ENCODE data around the gene FAM120B. TPM values are rescaled to one million over a fixed set of nuclear protein-coding genes. Genes with fewer than 3 reads are reported as not detected.
A peak's percentile ranks its signal among the peaks of the same experiment; 100 is the strongest.

Gene FAM120B
- polyA plus RNA-seq, 2 donors: 6.4 to 8.7 TPM

- Histone ChIP-seq H3K27ac (ENCODE audit: low read depth in 2 of 2, low read length in 1 of 2) (no peak overlapping the region), H3K27me3 (ENCODE audit: control insufficient read depth in 1 of 2, insufficient read depth in 2 of 2, low read length in 2 of 2) (peaks cover 0 to 11% of the 10 kb centered on the region in 2 donors), H3K4me3 (ENCODE audit: low read depth in 1 of 2, low read length in 2 of 2) (peak overlapping the region in 1 of 2 donors; percentile 47), H3K36me3 (ENCODE audit: control insufficient read depth in 2 of 2, insufficient read depth in 2 of 2, low read length in 1 of 2) (no peaks in the 10 kb centered on the region), H3K9me3 (ENCODE audit: control insufficient read depth in 2 of 2, insufficient read depth in 1 of 2, low read depth in 1 of 2, low read length in 1 of 2) (peaks cover 0 to 2% of the 10 kb centered on the region in 2 donors), H3K4me1 (ENCODE audit: control insufficient read depth in 2 of 2, insufficient read depth in 2 of 2, low read length in 1 of 2) (peaks cover 0 to 12% of the 10 kb centered on the region in 2 donors)
- WGBS, 2 donors: 18 to 29% methylated on average over 67 of the region's 67 CpGs
These were observed 9.6 kb upstream of the FAM120B start for GRCh38 chr6:170296746-170297575.

- 49 to 62% methylated on average over 11 of the region's 11 CpGs for WGBS, 2 donors
- Histone ChIP-seq H3K27ac (ENCODE audit: low read depth in 2 of 2, low read length in 1 of 2) (no peak overlapping the region), H3K4me3 (ENCODE audit: low read depth in 1 of 2, low read length in 2 of 2) (no peak overlapping the region), H3K4me1 (ENCODE audit: control insufficient read depth in 2 of 2, insufficient read depth in 2 of 2, low read length in 1 of 2) (peaks cover 0 to 8% of the 10 kb centered on the region in 2 donors), H3K36me3 (ENCODE audit: control insufficient read depth in 2 of 2, insufficient read depth in 2 of 2, low read length in 1 of 2) (no peaks in the 10 kb centered on the region), H3K9me3 (ENCODE audit: control insufficient read depth in 2 of 2, insufficient read depth in 1 of 2, low read depth in 1 of 2, low read length in 1 of 2) (peaks cover 0 to 2% of the 10 kb centered on the region in 2 donors), H3K27me3 (ENCODE audit: control insufficient read depth in 1 of 2, insufficient read depth in 2 of 2, low read length in 2 of 2) (peaks cover 0 to 11% of the 10 kb centered on the region in 2 donors)
These were observed 8.8 kb upstream of the FAM120B start for GRCh38 chr6:170297576-170298330.

GRCh38 chr6:170298688-170299087, 7.9 kb upstream of the FAM120B start:
- Histone ChIP-seq H3K27ac (ENCODE audit: low read depth in 2 of 2, low read length in 1 of 2) (no peak overlapping the region), H3K4me1 (ENCODE audit: control insufficient read depth in 2 of 2, insufficient read depth in 2 of 2, low read length in 1 of 2) (peaks cover 0 to 8% of the 10 kb centered on the region in 2 donors), H3K9me3 (ENCODE audit: control insufficient read depth in 2 of 2, insufficient read depth in 1 of 2, low read depth in 1 of 2, low read length in 1 of 2) (peaks cover 0 to 2% of the 10 kb centered on the region in 2 donors), H3K27me3 (ENCODE audit: control insufficient read depth in 1 of 2, insufficient read depth in 2 of 2, low read length in 2 of 2) (peaks cover 0 to 11% of the 10 kb centered on the region in 2 donors), H3K36me3 (ENCODE audit: control insufficient read depth in 2 of 2, insufficient read depth in 2 of 2, low read length in 1 of 2) (no peaks in the 10 kb centered on the region), H3K4me3 (ENCODE audit: low read depth in 1 of 2, low read length in 2 of 2) (no peak overlapping the region)
- WGBS, 2 donors: 96 to 98% methylated on average over 1 of the region's 1 CpG

GRCh38 chr6:170301184-170301583, 5.4 kb upstream of the FAM120B start:
- WGBS, 2 donors: 93 to 94% methylated on average over 1 of the region's 1 CpG
- no peaks in the 10 kb centered on the region for H3K36me3 ChIP-seq (ENCODE audit: control insufficient read depth in 2 of 2, insufficient read depth in 2 of 2, low read length in 1 of 2)
- no peak overlapping the region for H3K4me3 ChIP-seq (ENCODE audit: low read depth in 1 of 2, low read length in 2 of 2)
- no peak overlapping the region for H3K27ac ChIP-seq (ENCODE audit: low read depth in 2 of 2, low read length in 1 of 2)
- H3K9me3 ChIP-seq (ENCODE audit: control insufficient read depth in 2 of 2, insufficient read depth in 1 of 2, low read depth in 1 of 2, low read length in 1 of 2): peaks cover 0 to under 1% of the 10 kb centered on the region in 2 donors
- peaks cover 0 to 7% of the 10 kb centered on the region in 2 donors for H3K4me1 ChIP-seq (ENCODE audit: control insufficient read depth in 2 of 2, insufficient read depth in 2 of 2, low read length in 1 of 2)
- peaks cover 0 to 5% of the 10 kb centered on the region in 2 donors for H3K27me3 ChIP-seq (ENCODE audit: control insufficient read depth in 1 of 2, insufficient read depth in 2 of 2, low read length in 2 of 2)

GRCh38 chr6:170305805-170306323, 694 bp upstream of the FAM120B start:
- H3K27me3 ChIP-seq (ENCODE audit: control insufficient read depth in 1 of 2, insufficient read depth in 2 of 2, low read length in 2 of 2): no peaks in the 10 kb centered on the region
- WGBS, 2 donors: 11% methylated on average over 29 of the region's 29 CpGs
- H3K36me3 ChIP-seq (ENCODE audit: control insufficient read depth in 2 of 2, insufficient read depth in 2 of 2, low read length in 1 of 2): no peaks in the 10 kb centered on the region
- H3K4me1 ChIP-seq (ENCODE audit: control insufficient read depth in 2 of 2, insufficient read depth in 2 of 2, low read length in 1 of 2): peaks cover 0 to 11% of the 10 kb centered on the region in 2 donors
- H3K4me3 ChIP-seq (ENCODE audit: low read depth in 1 of 2, low read length in 2 of 2): peak overlapping the region; percentile 87 to 94
- no peaks in the 10 kb centered on the region for H3K9me3 ChIP-seq (ENCODE audit: control insufficient read depth in 2 of 2, insufficient read depth in 1 of 2, low read depth in 1 of 2, low read length in 1 of 2)
- peak overlapping the region; percentile 14 to 29 for H3K27ac ChIP-seq (ENCODE audit: low read depth in 2 of 2, low read length in 1 of 2)

GRCh38 chr6:170307080-170307545, 555 bp downstream of the FAM120B start:
- Histone ChIP-seq H3K4me3 (ENCODE audit: low read depth in 1 of 2, low read length in 2 of 2) (peak overlapping the region; percentile 87 to 94), H3K36me3 (ENCODE audit: control insufficient read depth in 2 of 2, insufficient read depth in 2 of 2, low read length in 1 of 2) (no peaks in the 10 kb centered on the region), H3K9me3 (ENCODE audit: control insufficient read depth in 2 of 2, insufficient read depth in 1 of 2, low read depth in 1 of 2, low read length in 1 of 2) (no peaks in the 10 kb centered on the region), H3K27ac (ENCODE audit: low read depth in 2 of 2, low read length in 1 of 2) (peak overlapping the region; percentile 64 to 94), H3K27me3 (ENCODE audit: control insufficient read depth in 1 of 2, insufficient read depth in 2 of 2, low read length in 2 of 2) (no peaks in the 10 kb centered on the region), H3K4me1 (ENCODE audit: control insufficient read depth in 2 of 2, insufficient read depth in 2 of 2, low read length in 1 of 2) (peaks cover 0 to 11% of the 10 kb centered on the region in 2 donors)
- 5 to 7% methylated on average over 15 of the region's 15 CpGs for WGBS, 2 donors

GRCh38 chr6:170308761-170309160, 2.2 kb downstream of the FAM120B start:
- no peaks in the 10 kb centered on the region for H3K36me3 ChIP-seq (ENCODE audit: control insufficient read depth in 2 of 2, insufficient read depth in 2 of 2, low read length in 1 of 2)
- H3K9me3 ChIP-seq (ENCODE audit: control insufficient read depth in 2 of 2, insufficient read depth in 1 of 2, low read depth in 1 of 2, low read length in 1 of 2): no peaks in the 10 kb centered on the region
- 67% methylated on average over 1 of the region's 1 CpG for WGBS, 2 donors
- no peak overlapping the region for H3K27ac ChIP-seq (ENCODE audit: low read depth in 2 of 2, low read length in 1 of 2)
- H3K4me1 ChIP-seq (ENCODE audit: control insufficient read depth in 2 of 2, insufficient read depth in 2 of 2, low read length in 1 of 2): peaks cover 0 to 11% of the 10 kb centered on the region in 2 donors
- no peaks in the 10 kb centered on the region for H3K27me3 ChIP-seq (ENCODE audit: control insufficient read depth in 1 of 2, insufficient read depth in 2 of 2, low read length in 2 of 2)
- no peak overlapping the region for H3K4me3 ChIP-seq (ENCODE audit: low read depth in 1 of 2, low read length in 2 of 2)

GRCh38 chr6:170311696-170312095, 5.1 kb downstream of the FAM120B start:
- no peak overlapping the region for H3K4me3 ChIP-seq (ENCODE audit: low read depth in 1 of 2, low read length in 2 of 2)
- H3K36me3 ChIP-seq (ENCODE audit: control insufficient read depth in 2 of 2, insufficient read depth in 2 of 2, low read length in 1 of 2): no peaks in the 10 kb centered on the region
- H3K9me3 ChIP-seq (ENCODE audit: control insufficient read depth in 2 of 2, insufficient read depth in 1 of 2, low read depth in 1 of 2, low read length in 1 of 2): no peaks in the 10 kb centered on the region
- H3K27me3 ChIP-seq (ENCODE audit: control insufficient read depth in 1 of 2, insufficient read depth in 2 of 2, low read length in 2 of 2): no peaks in the 10 kb centered on the region
- WGBS, 2 donors: 75 to 86% methylated on average over 5 of the region's 5 CpGs
- H3K27ac ChIP-seq (ENCODE audit: low read depth in 2 of 2, low read length in 1 of 2): no peak overlapping the region
- H3K4me1 ChIP-seq (ENCODE audit: control insufficient read depth in 2 of 2, insufficient read depth in 2 of 2, low read length in 1 of 2): peaks cover 0 to 6% of the 10 kb centered on the region in 2 donors

- H3K27ac ChIP-seq (ENCODE audit: low read depth in 2 of 2, low read length in 1 of 2): no peak overlapping the region
- no peaks in the 10 kb centered on the region for H3K9me3 ChIP-seq (ENCODE audit: control insufficient read depth in 2 of 2, insufficient read depth in 1 of 2, low read depth in 1 of 2, low read length in 1 of 2)
- no peaks in the 10 kb centered on the region for H3K36me3 ChIP-seq (ENCODE audit: control insufficient read depth in 2 of 2, insufficient read depth in 2 of 2, low read length in 1 of 2)
- H3K27me3 ChIP-seq (ENCODE audit: control insufficient read depth in 1 of 2, insufficient read depth in 2 of 2, low read length in 2 of 2): no peaks in the 10 kb centered on the region
- peaks cover 0 to 3% of the 10 kb centered on the region in 2 donors for H3K4me1 ChIP-seq (ENCODE audit: control insufficient read depth in 2 of 2, insufficient read depth in 2 of 2, low read length in 1 of 2)
- WGBS, 2 donors: 93 to 96% methylated on average over 2 of the region's 2 CpGs
- no peak overlapping the region for H3K4me3 ChIP-seq (ENCODE audit: low read depth in 1 of 2, low read length in 2 of 2)
These were observed 6.3 kb downstream of the FAM120B start for GRCh38 chr6:170312876-170313275.
